Panc1 (cell line): Measurements from ENCODE around the gene PLCB1. TPM values are rescaled to one million over a fixed set of nuclear protein-coding genes. Genes with fewer than 3 reads are reported as not detected.

ENCODE experiments used
- ATAC-seq: fragments of 200-7000 bp; cut with Tn5 transposase; 2 replicates; pipeline ENCODE4 v1.9.1; 2020; ENCODE audit warnings: mild to moderate bottlenecking, moderate library complexity
- BruUV-seq: library from RNA; stranded (reverse); fragments of 400-500 nt; replicated peaks from 2 replicates; lab custom pipeline; 2021; lab: Mats Ljungman, UMichigan
- CTCF ChIA-PET: fragments of 300-600 bp; sonication (Branson Sonifier 250); formaldehyde crosslinking; loops from one replicate; lab custom pipeline; 2022; ENCODE audit warnings: antibody characterized with exemption; lab: Charles Lee
- POLR2A ChIA-PET: fragments of 300-600 bp; sonication (Branson Sonifier 250); formaldehyde crosslinking; loops from one replicate; lab custom pipeline; 2022; ENCODE audit warnings: antibody characterized with exemption; lab: Charles Lee
- DNase-seq: peaks from one replicate; pipeline ENCODE4 v3.0.0-alpha.2; 2010; ENCODE audit warnings: low read depth, low spot score
- H3K27ac ChIP-seq: 2 replicates; pipeline ENCODE4 v1.5.1; 2011; ENCODE audit warnings: mild to moderate bottlenecking, low read length, inconsistent platforms
- H3K27me3 ChIP-seq: fragments of 200-500 bp; sonication (Bioruptor generic); 2 replicates; pipeline ENCODE4 v1.6.0; 2014; ENCODE audit warnings: low read length, inconsistent platforms; ENCODE audit not compliant: control insufficient read depth, insufficient read depth
- H3K36me3 ChIP-seq: fragments of 200-500 bp; sonication (Bioruptor generic); 2 replicates; pipeline ENCODE4 v1.5.1; 2014; ENCODE audit warnings: inconsistent platforms, mild to moderate bottlenecking, low read length, moderate library complexity; ENCODE audit not compliant: control insufficient read depth, insufficient read depth
- H3K4me1 ChIP-seq: 2 replicates; pipeline ENCODE4 v1.5.1; 2011; ENCODE audit warnings: inconsistent platforms, mild to moderate bottlenecking, low read length, moderate library complexity; ENCODE audit not compliant: control insufficient read depth, insufficient read depth
- H3K4me3 ChIP-seq, 2 experiments: 2 replicates each; pipeline ENCODE4 v1.5.1; 2011 to 2012; ENCODE audit warnings: low read depth in 2 of 2, low read length in 2 of 2, mild to moderate bottlenecking in 2 of 2, inconsistent platforms in 1 of 2, moderate library complexity in 1 of 2
- H3K9me3 ChIP-seq: fragments of 200-500 bp; sonication (Bioruptor generic); 2 replicates; pipeline ENCODE4 v1.5.1; 2014; ENCODE audit warnings: low read depth, mild to moderate bottlenecking, inconsistent platforms, low read length, moderate library complexity; ENCODE audit not compliant: control insufficient read depth, insufficient read depth
- CTCF ChIP-seq: fragments of 450-650 bp; IDR thresholded peaks from 2 replicates; pipeline ENCODE4 v1.5.1; 2017; ENCODE audit warnings: mild to moderate bottlenecking
- POLR2AphosphoS5 ChIP-seq: IDR thresholded peaks from 2 replicates; pipeline ENCODE4 v1.6.1; 2012; ENCODE audit warnings: mild to moderate bottlenecking, low read depth, low read length, moderate library complexity
- REST ChIP-seq, 2 experiments: IDR thresholded peaks; 2 replicates each; pipeline ENCODE4 v1.6.1; 2011 to 2012; ENCODE audit warnings: low read depth in 2 of 2, control low read depth in 1 of 2, low read length in 1 of 2, mild to moderate bottlenecking in 1 of 2, moderate library complexity in 1 of 2; ENCODE audit not compliant: insufficient read depth in 1 of 2
- SIN3A ChIP-seq: IDR thresholded peaks from 2 replicates; pipeline ENCODE4 v1.6.1; 2012; ENCODE audit warnings: low read depth, mild to moderate bottlenecking, low read length, moderate library complexity, borderline replicate concordance; ENCODE audit not compliant: insufficient read depth
- TCF7L2 ChIP-seq: IDR thresholded peaks from 2 replicates; pipeline ENCODE4 v1.6.1; 2011; ENCODE audit warnings: mild to moderate bottlenecking, low read depth, low read length, inconsistent platforms
- in situ Hi-C: cut with HindIII; loops from 2 replicates; pipeline ENCODE4 v1.10.0; 2016; ENCODE audit warnings: low sequenced_read_pairs, low pct_unique_long_range_greater_than_20kb
- intact Hi-C: fragments of 100-400 bp; cut with micrococcal nuclease; formaldehyde crosslinking; loops from one replicate; pipeline ENCODE4 v1.10.0; 2022; ENCODE audit not compliant: unreplicated experiment
- total RNA-seq: library from RNA; stranded (reverse); gene quantifications from one replicate; pipeline ENCODE4 v1.2.1, GENCODE V29; 2021; ENCODE audit not compliant: unreplicated experiment

Gene PLCB1
- total RNA-seq, 1 experiment from 2014 or later = 0.59 TPM

GRCh38 chr20:8749986-8750385 is 617.9 kb downstream of the PLCB1 start:
- no peak for ATAC-seq
- no TSS peak for BruUV-seq
- Histone ChIP-seq H3K27ac (no peak overlapping the region), H3K36me3 (no peaks in the 10 kb centered on the region), H3K9me3 (no peaks in the 10 kb centered on the region), H3K4me1 (no peaks in the 10 kb centered on the region), H3K4me3 (no peak overlapping the region), H3K27me3 (no peaks in the 10 kb centered on the region)
- ChIA-PET CTCF (no interaction called here), POLR2A (no interaction called here)
- intact Hi-C loops = no loop called here
- DNase-seq = no peak
- no peak for TF ChIP-seq CTCF
- no peak for TF ChIP-seq SIN3A
- TF ChIP-seq POLR2AphosphoS5 = no peak
- no peak for TF ChIP-seq REST (IDR thresholded peaks at IDR 0.05; ENCODE audit: insufficient read depth in 1 of 2, low read depth in 2 of 2, low read length in 1 of 2)
- TF ChIP-seq TCF7L2 = no peak
- in situ Hi-C loops = no loop called here

GRCh38 chr20:8755340-8756118 is 623.5 kb downstream of the PLCB1 start:
- in situ Hi-C loops (no loop called here), intact Hi-C loops (no loop called here)
- Histone ChIP-seq H3K27me3 (no peaks in the 10 kb centered on the region), H3K9me3 (no peaks in the 10 kb centered on the region), H3K4me3 (no peak overlapping the region), H3K4me1 (no peaks in the 10 kb centered on the region), H3K36me3 (no peaks in the 10 kb centered on the region), H3K27ac (no peak overlapping the region)
- TF ChIP-seq SIN3A = no peak
- TF ChIP-seq REST (IDR thresholded peaks at IDR 0.05; ENCODE audit: insufficient read depth in 1 of 2, low read depth in 2 of 2, low read length in 1 of 2) = no peak
- TF ChIP-seq POLR2AphosphoS5 = no peak
- no peak for TF ChIP-seq CTCF
- no peak for TF ChIP-seq TCF7L2
- POLR2A ChIA-PET = no interaction called here
- ATAC-seq (no peak), DNase-seq (no peak)
- CTCF ChIA-PET = no interaction called here
- no TSS peak for BruUV-seq
